Testis (tissue), 2 donors: ENCODE data around the gene OCLN.
"Not testable (repeated sequence)": the region's sequence is repeated elsewhere in the genome, so short reads cannot be mapped to it uniquely, and the experiment has no call there.

ENCODE experiments used
- CTCF ChIP-seq, 3 experiments: fragments of 450-650 bp in 2 of 3; fragments of 200-600 bp in 1 of 3; sonication (generic) in 1 of 3; IDR thresholded peaks; one replicate each; pipeline ENCODE4 v1.5.1; 2016 to 2019; ENCODE audit warnings: antibody characterized with exemption in 3 of 3, mild to moderate bottlenecking in 2 of 3, moderate library complexity in 1 of 3
- POLR2A ChIP-seq: fragments of 450-650 bp; IDR thresholded peaks from one replicate; pipeline ENCODE4 v1.6.1; 2017; ENCODE audit warnings: antibody characterized with exemption, mild to moderate bottlenecking, moderate library complexity

- not testable (repeated sequence) for TF ChIP-seq CTCF (IDR thresholded peaks at IDR 0.05); POLR2A
Observed at GRCh38 chr5:69606839-69607238, 114.2 kb downstream of the OCLN start.
